ENCODE measurements around the gene CC2D2B.
A peak's percentile ranks its signal among the peaks of the same experiment; 100 is the strongest.
"Not testable (repeated sequence)": the region's sequence is repeated elsewhere in the genome, so short reads cannot be mapped to it uniquely, and the experiment has no call there.

Gene CC2D2B

GRCh38 chr10:95906677-95907455 lies 909 bp upstream of the CC2D2B start:
- peak; percentile 85 to 93 for DNase-seq

- no peak for DNase-seq
Measured at GRCh38 chr10:95908450-95908849, 675 bp downstream of the CC2D2B start.

GRCh38 chr10:95909561-95909960 lies 1.8 kb downstream of the CC2D2B start:
- no peak for DNase-seq

- not testable (repeated sequence) for DNase-seq
Measured at GRCh38 chr10:95916039-95916438, 8.3 kb downstream of the CC2D2B start.

GRCh38 chr10:95920798-95921426 lies 13.1 kb downstream of the CC2D2B start:
- DNase-seq = no peak

GRCh38 chr10:95925033-95925432 lies 17.3 kb downstream of the CC2D2B start:
- DNase-seq = no peak

- DNase-seq = peak; percentile 49 to 55
Measured at GRCh38 chr10:95935429-95935828, 27.7 kb downstream of the CC2D2B start.

DNA sequence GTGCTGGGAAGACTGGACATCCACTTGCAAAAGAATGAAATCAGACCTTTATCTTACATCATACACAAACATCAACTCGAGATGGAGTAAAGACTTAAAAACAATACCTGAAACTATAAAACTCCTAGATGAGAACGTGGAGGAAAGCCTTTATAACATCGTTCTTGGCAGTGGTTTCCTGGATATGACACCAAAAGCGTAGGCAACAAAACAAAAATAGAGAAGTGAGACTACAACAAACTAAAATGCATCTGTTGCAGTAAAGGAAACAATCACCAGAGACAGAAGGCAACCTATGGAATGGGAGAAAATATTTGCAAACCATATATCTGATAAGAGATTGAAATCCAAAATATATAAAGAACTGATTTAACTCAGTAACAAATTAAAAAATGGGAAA lies 33.3 kb downstream of the CC2D2B start:
- DNase-seq = no peak

- peak; percentile 81 to 87 for DNase-seq
Measured at GRCh38 chr10:95963202-95963990, 55.6 kb downstream of the CC2D2B start.

DNA sequence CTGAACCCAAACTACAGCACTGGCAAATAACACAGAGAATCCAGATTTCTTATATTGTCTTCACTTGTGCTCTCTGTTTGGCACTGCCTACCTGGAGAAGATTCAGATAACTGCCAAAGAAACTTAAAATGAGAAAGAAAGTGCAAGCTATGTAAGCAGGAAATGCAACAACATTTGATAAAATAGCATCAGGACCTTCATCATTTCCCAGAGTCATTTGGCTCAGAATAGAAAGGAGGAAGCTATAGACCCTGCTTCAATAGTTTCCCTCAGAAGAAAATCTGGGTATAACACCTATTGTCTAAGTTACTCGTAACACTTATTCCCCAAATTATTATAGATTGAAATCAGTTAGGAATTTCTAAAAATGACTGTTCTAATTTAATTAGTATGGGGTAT lies 56.2 kb downstream of the CC2D2B start:
- peak in 1 of 2 experiments; percentile 63 for DNase-seq

- DNase-seq = no peak
Measured at GRCh38 chr10:95964756-95965155, 57.0 kb downstream of the CC2D2B start.

GRCh38 chr10:95976362-95977229 lies 68.8 kb downstream of the CC2D2B start:
- DNase-seq = peak; percentile 53 to 64

DNA sequence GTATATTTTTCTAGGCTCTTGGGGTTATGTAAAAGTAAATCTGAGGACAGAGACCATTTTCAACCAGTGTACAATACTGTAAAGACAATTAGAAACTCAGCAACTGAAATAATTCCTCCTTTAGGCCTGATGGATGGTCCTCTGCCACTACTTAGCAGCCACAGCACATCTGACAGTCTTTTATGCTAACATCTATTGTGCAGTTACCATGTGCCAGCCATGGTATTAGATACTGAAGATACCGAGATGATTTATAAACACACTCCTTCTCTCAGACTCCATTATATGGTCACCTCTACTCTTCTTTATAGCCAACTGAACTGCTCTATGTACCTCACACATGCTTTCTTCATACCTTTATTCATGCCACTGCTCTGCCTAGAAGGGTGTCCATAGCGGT lies 74.4 kb downstream of the CC2D2B start:
- DNase-seq = no peak

DNA sequence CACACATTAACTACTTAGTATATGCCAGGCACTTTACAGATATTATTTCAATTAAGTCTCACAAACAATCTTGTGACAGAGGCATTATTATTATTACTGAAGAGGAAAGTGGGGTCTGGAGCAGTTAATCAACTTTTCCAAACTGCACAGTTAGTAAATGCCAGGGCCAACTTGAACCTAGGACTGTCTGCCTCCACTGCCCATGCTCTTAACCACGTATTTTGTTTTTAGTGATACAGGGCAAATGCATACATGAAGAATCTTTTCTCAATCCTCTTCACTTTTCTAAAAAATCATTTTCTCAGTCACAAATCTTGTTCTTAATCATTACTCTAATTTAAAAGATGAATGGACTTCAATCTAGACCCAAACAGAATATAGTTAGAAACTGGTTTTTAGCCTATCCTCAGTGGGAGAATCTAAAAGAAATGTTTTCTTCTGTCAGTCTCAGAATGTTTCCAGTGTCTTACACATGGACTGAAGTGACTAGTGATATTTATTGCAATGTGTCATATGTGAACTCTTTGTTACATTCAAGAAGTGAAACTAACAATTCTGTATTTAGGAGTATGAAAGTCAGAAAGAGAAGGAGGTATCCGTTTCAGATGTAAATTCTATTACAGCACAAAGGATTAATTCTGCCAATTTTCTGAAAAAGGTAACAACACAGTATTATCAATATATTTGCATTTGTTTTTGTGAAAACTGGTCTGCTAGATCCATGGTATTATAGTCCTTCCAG lies 80.1 kb downstream of the CC2D2B start:
- DNase-seq = no peak

DNA sequence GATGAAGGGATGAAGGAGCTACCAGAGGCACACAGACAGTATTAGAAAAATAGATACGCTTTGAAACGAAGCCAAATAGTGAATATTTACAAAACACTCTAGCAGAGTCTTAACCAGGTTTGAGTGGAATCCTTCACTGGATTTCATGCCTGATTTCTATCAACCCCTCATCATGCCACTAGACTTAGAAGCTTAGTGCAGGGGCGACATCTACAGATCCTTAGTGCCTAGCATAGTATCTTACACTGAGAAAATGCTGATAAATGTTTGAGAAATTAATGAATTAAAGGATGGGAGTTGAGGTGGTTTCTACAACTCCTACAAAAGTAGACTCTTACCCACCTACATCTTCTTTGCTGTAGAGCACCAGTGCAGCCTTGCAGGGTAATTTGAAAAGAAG lies 80.9 kb downstream of the CC2D2B start:
- DNase-seq = no peak

DNA sequence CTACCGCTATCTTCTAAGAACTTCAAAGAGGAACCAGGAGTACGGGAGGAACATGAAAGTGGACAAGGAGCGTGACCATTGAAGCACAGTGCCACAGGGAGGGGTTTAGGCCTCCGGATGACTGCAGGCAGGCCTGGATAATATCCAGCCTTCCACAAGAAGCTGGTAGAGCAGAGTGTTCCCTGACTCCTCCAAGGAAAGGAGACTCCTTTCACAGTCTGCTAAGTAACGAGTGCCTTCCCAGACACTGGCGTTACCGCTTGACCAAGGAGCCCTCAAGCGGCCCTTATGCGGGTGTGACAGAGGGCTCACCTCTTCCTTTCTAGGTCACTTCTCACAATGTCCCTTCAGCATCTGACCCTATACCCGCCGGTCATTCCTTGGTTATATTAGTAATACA lies 86.6 kb downstream of the CC2D2B start:
- DNase-seq = not testable (repeated sequence)

- no peak for DNase-seq
Measured at GRCh38 chr10:95998255-95998784, 90.5 kb downstream of the CC2D2B start.

GRCh38 chr10:96013956-96014355 lies 106.2 kb downstream of the CC2D2B start:
- DNase-seq = no peak

DNA sequence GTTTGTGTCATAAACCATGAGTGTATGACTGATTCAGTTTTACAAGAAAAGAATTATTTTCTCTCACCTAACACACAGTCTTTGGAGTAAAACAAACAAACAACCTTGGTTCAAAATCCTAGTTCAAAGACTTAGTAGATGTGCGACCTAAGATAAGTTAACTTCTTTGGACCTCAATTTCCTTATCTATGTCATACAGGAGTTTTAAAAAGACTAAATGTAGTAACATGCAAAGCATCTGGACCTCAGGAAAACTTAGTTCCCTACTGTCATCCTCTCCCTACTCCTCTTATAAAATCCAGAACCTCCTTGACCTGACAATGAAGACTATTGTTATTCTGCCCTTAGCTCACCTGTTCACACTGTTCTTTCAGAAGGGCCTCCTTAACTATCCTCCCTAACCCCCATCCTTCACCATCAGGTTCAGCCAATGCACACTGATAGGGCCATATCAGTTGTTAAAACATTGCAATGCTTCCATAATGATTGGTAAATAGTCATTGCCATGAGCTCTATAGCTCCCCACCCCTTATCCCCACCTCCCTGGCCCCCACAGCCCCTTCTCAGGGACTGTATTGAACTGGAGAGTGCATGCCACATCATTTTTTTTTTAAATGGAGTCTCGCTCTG lies 106.8 kb downstream of the CC2D2B start:
- DNase-seq = no peak

- DNase-seq = peak; percentile 78 to 87
Measured at GRCh38 chr10:96017191-96017687, 109.5 kb downstream of the CC2D2B start.

DNA sequence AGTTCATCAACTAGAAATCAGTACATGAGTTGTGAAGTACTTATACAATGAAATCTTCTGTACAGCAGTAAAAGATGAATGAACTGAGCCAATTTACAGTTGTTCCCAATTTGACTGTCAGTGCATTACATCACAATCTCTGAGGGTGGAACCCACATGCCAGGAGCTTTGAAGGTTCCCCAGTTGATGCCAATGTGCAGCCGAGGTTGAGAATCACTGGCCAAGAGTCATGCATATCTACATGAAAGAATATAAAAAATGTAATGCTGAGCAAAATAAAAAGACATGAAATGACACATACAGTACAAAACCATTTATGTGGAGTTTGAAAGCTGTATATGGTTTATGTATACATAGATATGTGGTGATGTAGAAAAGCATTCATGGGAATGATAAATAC lies 113.6 kb downstream of the CC2D2B start:
- DNase-seq = no peak

Data from Kasumi-1 (cell line).